PC-9 (cell line): ENCODE measurements around the gene TRAF3IP1. TPM values are rescaled to one million over a fixed set of nuclear protein-coding genes. Genes with fewer than 3 reads are reported as not detected.

ENCODE experiments used
- BruUV-seq: library from RNA; stranded (reverse); fragments of 400-500 nt; replicated peaks from 2 replicates; lab custom pipeline; 2021; lab: Mats Ljungman, UMichigan
- CTCF ChIA-PET: fragments of 300-600 bp; sonication (Branson Sonifier 250); formaldehyde crosslinking; loops from one replicate; lab custom pipeline; 2022; ENCODE audit warnings: antibody characterized with exemption; lab: Charles Lee
- POLR2A ChIA-PET: fragments of 300-600 bp; sonication (Branson Sonifier 250); formaldehyde crosslinking; loops from one replicate; lab custom pipeline; 2022; ENCODE audit warnings: antibody characterized with exemption; ENCODE audit not compliant: unreplicated experiment; lab: Charles Lee
- DNase-seq, 2 experiments: peaks; one replicate each; pipeline versions ENCODE4 v3.0.0 to v3.0.0-alpha.2; 2015 to 2022; ENCODE audit warnings: mixed read lengths in 1 of 2
- H2AFZ ChIP-seq: fragments of 200-600 bp; sonication (generic); 2 replicates; pipeline ENCODE4 v1.8.1; 2017; ENCODE audit warnings: antibody characterized with exemption
- H3F3A ChIP-seq: fragments of 200-600 bp; sonication (generic); 2 replicates; pipeline ENCODE4 v1.8.1; 2017; ENCODE audit warnings: antibody characterized with exemption, mild to moderate bottlenecking, low read depth; ENCODE audit not compliant: insufficient read depth
- H3K27ac ChIP-seq: fragments of 200-600 bp; sonication (generic); 2 replicates; pipeline ENCODE4 v1.6.1; 2016; ENCODE audit warnings: mixed run types
- H3K27me3 ChIP-seq: fragments of 200-600 bp; sonication (generic); 2 replicates; pipeline ENCODE4 v1.6.1; 2016; ENCODE audit warnings: low read depth, mixed run types; ENCODE audit not compliant: insufficient read depth
- H3K36me3 ChIP-seq: fragments of 200-600 bp; sonication (generic); 2 replicates; pipeline ENCODE4 v1.6.1; 2016; ENCODE audit warnings: low read depth, mixed run types
- H3K4me1 ChIP-seq: fragments of 200-600 bp; sonication (generic); replicated peaks from 2 replicates; pipeline ENCODE4 v1.6.1; 2016; ENCODE audit warnings: mixed run types; ENCODE audit not compliant: insufficient read depth
- H3K4me2 ChIP-seq: fragments of 200-600 bp; sonication (generic); 2 replicates; pipeline ENCODE4 v1.6.1; 2017; ENCODE audit warnings: mixed run types
- H3K4me3 ChIP-seq: fragments of 200-600 bp; sonication (generic); 2 replicates; pipeline ENCODE4 v1.6.1; 2016; ENCODE audit warnings: mixed run types
- H3K79me2 ChIP-seq: fragments of 200-600 bp; sonication (generic); 2 replicates; pipeline ENCODE4 v1.6.1; 2017; ENCODE audit warnings: low read depth, mixed run types
- H3K9me2 ChIP-seq: fragments of 200-600 bp; sonication (generic); 2 replicates; pipeline ENCODE4 v1.8.1; 2017; ENCODE audit warnings: mild to moderate bottlenecking; ENCODE audit not compliant: insufficient read depth
- H3K9me3 ChIP-seq: fragments of 200-600 bp; sonication (generic); 2 replicates; pipeline ENCODE4 v1.8.1; 2016; ENCODE audit warnings: low read depth; ENCODE audit not compliant: insufficient read depth
- H4K20me1 ChIP-seq: fragments of 200-600 bp; sonication (generic); 2 replicates; pipeline ENCODE4 v1.8.1; 2017; ENCODE audit not compliant: insufficient read depth
- EZH2 ChIP-seq: fragments of 200-600 bp; sonication (generic); IDR thresholded peaks from 2 replicates; pipeline ENCODE4 v1.8.0; 2017; ENCODE audit warnings: antibody characterized with exemption, low read depth
- intact Hi-C: fragments of 100-400 bp; cut with micrococcal nuclease; formaldehyde crosslinking; loops from one replicate; pipeline ENCODE4 v1.10.0; 2022; ENCODE audit not compliant: unreplicated experiment
- total RNA-seq: library from RNA; stranded (reverse); gene quantifications from 2 replicates; pipeline ENCODE4 v1.2.3, GENCODE V29; 2021
- TF ChIP-seq, protein P1 (sequence below): fragments of 200-600 bp; sonication (generic); conservative IDR thresholded peaks from 2 replicates; pipeline ENCODE4 v1.6.1; 2017; ENCODE audit warnings: mixed run types, antibody characterized with exemption, mild to moderate bottlenecking, moderate library complexity

Gene TRAF3IP1
- total RNA-seq, 1 experiment from 2014 or later = 51.7 TPM

DNA sequence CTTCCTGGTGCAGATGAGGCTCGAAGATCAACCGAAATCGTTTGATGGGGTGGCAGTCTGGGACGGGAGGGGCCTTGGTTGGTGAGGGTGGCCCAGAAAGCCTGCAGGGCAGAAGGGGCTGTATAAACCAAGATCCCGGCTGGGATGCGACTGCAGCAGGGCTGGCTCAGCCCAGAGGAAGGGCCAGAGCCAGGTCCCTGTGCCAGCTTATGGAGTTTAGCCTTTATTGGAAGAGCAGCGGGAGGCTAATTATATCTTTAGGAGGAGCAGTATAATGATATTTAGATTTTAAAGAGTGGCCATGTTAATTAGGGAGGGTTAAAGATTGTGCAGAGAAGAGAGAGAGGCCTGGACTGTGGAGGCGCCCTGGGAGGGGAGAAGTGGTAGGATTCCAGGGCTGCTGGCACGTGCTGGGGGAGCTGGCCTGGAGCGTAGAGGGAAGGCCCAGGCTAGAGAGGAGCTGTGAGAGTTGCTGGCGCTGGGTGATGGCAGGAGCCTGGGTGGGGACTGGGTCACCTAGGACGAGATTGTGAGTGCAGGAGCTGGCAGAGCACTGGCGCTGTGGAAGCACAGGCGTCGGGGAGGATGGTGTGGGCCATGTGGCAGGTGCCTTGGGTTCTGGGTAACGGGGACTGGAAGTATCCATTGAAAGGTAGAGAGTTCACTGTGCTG, 25.1 kb downstream of the TRAF3IP1 start:
- Histone ChIP-seq H2AFZ (no peak overlapping the region), H3K27ac (no peak overlapping the region), H3K79me2 (no peaks in the 10 kb centered on the region), H3K4me1 (no peaks in the 10 kb centered on the region), H3K36me3 (peaks cover 8% of the 10 kb centered on the region), H3K4me2 (no peak overlapping the region), H3K4me3 (no peak overlapping the region), H3K9me3 (no peaks in the 10 kb centered on the region), H3K9me2 (no peaks in the 10 kb centered on the region), H4K20me1 (no peaks in the 10 kb centered on the region), H3F3A (no peaks in the 10 kb centered on the region; the same call in 1 of the 2 replicates), H3K27me3 (no peaks in the 10 kb centered on the region)
- CTCF ChIA-PET = no interaction called here
- intact Hi-C loops = no loop called here
- no peak for DNase-seq
- BruUV-seq = no TSS peak
- TF ChIP-seq, protein P1, sequence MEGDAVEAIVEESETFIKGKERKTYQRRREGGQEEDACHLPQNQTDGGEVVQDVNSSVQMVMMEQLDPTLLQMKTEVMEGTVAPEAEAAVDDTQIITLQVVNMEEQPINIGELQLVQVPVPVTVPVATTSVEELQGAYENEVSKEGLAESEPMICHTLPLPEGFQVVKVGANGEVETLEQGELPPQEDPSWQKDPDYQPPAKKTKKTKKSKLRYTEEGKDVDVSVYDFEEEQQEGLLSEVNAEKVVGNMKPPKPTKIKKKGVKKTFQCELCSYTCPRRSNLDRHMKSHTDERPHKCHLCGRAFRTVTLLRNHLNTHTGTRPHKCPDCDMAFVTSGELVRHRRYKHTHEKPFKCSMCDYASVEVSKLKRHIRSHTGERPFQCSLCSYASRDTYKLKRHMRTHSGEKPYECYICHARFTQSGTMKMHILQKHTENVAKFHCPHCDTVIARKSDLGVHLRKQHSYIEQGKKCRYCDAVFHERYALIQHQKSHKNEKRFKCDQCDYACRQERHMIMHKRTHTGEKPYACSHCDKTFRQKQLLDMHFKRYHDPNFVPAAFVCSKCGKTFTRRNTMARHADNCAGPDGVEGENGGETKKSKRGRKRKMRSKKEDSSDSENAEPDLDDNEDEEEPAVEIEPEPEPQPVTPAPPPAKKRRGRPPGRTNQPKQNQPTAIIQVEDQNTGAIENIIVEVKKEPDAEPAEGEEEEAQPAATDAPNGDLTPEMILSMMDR = no peak
- TF ChIP-seq EZH2 = no peak
- POLR2A ChIA-PET = no interaction called here

DNA sequence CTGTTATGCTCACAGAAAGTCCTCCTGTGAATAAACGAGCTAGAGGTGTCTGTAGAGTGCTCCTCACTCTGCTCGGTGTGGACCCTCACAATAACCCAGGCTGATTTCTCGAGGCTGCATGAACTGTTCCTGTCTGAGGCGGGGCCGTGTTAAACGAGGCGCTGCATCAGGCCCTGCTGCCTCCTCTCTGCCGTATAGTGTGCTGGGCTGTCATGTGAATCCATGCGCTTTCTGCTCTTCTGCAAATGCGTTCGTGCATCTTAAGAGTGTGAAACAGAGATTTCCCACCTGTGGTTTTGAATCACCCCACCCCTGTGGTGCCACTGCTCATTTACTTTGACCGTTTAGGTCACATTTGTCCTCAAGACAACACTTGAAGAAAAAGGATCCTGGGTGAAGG, 26.2 kb downstream of the TRAF3IP1 start:
- Histone ChIP-seq H3F3A (no peaks in the 10 kb centered on the region; the same call in 1 of the 2 replicates), H3K4me1 (no peaks in the 10 kb centered on the region), H3K9me3 (no peaks in the 10 kb centered on the region), H3K4me3 (no peak overlapping the region), H3K9me2 (no peaks in the 10 kb centered on the region), H3K4me2 (no peak overlapping the region), H3K79me2 (no peaks in the 10 kb centered on the region), H4K20me1 (no peaks in the 10 kb centered on the region), H3K27me3 (no peaks in the 10 kb centered on the region), H3K27ac (no peak overlapping the region), H3K36me3 (peaks cover 8% of the 10 kb centered on the region), H2AFZ (no peak overlapping the region)
- ChIA-PET POLR2A (no interaction called here), CTCF (no interaction called here)
- no peak for DNase-seq
- no peak for TF ChIP-seq EZH2
- TF ChIP-seq, protein P1 = no peak
- BruUV-seq = no TSS peak
- intact Hi-C loops = no loop called here

DNA sequence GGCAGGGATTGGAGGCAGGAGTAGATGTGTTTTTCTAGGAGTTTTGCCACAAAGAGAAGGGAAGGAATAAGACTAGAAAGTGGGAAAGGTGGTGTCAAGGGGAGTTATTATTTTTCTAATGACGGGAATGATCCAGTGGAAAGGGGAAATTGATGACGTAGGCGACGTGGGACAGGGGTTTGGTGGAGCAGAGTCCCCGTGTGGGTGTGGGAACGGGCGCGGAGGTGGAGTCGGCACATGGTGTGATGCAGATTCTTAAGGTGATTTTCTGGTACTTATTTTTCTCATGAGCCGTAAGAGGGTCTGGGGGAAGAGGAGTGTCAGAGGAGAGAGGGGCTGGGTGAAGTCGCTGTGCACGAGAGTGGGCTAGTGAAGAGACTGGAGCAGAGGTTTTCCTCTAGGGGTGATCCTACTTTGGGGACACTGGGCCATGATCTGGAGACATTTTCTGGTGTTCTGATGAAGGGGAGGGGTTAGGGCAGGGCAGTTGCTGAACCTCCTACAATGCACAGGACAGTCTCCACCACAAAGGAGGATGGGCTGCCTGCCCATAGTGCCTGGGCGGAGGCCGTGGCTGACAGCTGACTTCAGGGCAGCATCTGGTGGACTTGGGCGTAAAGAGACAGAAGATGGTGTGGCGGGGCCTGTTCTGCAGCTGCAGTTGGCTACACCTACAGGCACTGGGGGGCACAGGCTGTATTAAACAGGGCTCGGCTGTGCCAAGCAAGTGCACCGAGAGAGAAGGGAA, 30.0 kb downstream of the TRAF3IP1 start:
- POLR2A ChIA-PET = no interaction called here
- Histone ChIP-seq H3K36me3 (peaks cover 8% of the 10 kb centered on the region), H3K27ac (no peak overlapping the region)

More for the DNA sequence above, 30.0 kb downstream of the TRAF3IP1 start:
- Histone ChIP-seq H4K20me1 (no peaks in the 10 kb centered on the region), H3K4me2 (no peak overlapping the region), H3K79me2 (no peaks in the 10 kb centered on the region), H3K4me1 (no peaks in the 10 kb centered on the region), H3K9me2 (no peaks in the 10 kb centered on the region), H2AFZ (no peak overlapping the region), H3K4me3 (no peak overlapping the region), H3K9me3 (no peaks in the 10 kb centered on the region), H3F3A (no peaks in the 10 kb centered on the region; the same call in 1 of the 2 replicates), H3K27me3 (no peaks in the 10 kb centered on the region)
- CTCF ChIA-PET = no interaction called here
- BruUV-seq = no TSS peak
- DNase-seq = no peak
- intact Hi-C loops = loop anchor here (10.0 kb wide), 1 partner anchor 624 kb away; no protein-coding TSS in a partner anchor
- no peak for TF ChIP-seq EZH2
- TF ChIP-seq, protein P1 = no peak
